HEK293 (cell line): ENCODE data around the gene DNAJB11.

ENCODE experiments used
- CTCF ChIA-PET: fragments of 350-600 bp; formaldehyde crosslinking; extraction: SDS; loops from one replicate; lab custom pipeline; 2021; ENCODE audit warnings: antibody characterized with exemption; lab: Yijun Ruan, JAX
- POLR2A ChIA-PET: fragments of 300-600 bp; formaldehyde crosslinking; extraction: SDS; loops from one replicate; lab custom pipeline; 2020; ENCODE audit warnings: antibody characterized with exemption, inconsistent platforms; lab: Yijun Ruan, JAX
- H3K27ac ChIP-seq: fragments of 200-500 bp; sonication (Bioruptor generic); 2 replicates; pipeline ENCODE4 v1.5.1; 2014; ENCODE audit warnings: low read depth, low read length, control low read depth, inconsistent platforms; ENCODE audit errors: extremely low read depth
- H3K36me3 ChIP-seq, 2 experiments: fragments of 200-500 bp in 1 of 2; sonication (Bioruptor generic) in 1 of 2; 1 replicate in 1 of 2; 2 replicates in 1 of 2; pipeline ENCODE4 v1.5.1; 2014 to 2017; ENCODE audit warnings: inconsistent platforms in 2 of 2, low read length in 2 of 2; ENCODE audit not compliant: control insufficient read depth in 2 of 2, insufficient read depth in 1 of 2
- H3K4me1 ChIP-seq: fragments of 200-500 bp; sonication (Bioruptor generic); 2 replicates; pipeline ENCODE4 v1.5.1; 2014; ENCODE audit warnings: mild to moderate bottlenecking, low read length, inconsistent platforms; ENCODE audit not compliant: control insufficient read depth, insufficient read depth
- H3K4me3 ChIP-seq: 2 replicates; pipeline ENCODE4 v1.5.1; 2011; ENCODE audit warnings: low read depth, mild to moderate bottlenecking, control low read depth, low read length, moderate library complexity
- H3K9me3 ChIP-seq: fragments of 200-500 bp; sonication (Bioruptor generic); 2 replicates; pipeline ENCODE4 v1.5.1; 2014; ENCODE audit warnings: low read depth, low read length, inconsistent platforms; ENCODE audit not compliant: control insufficient read depth, insufficient read depth
- ELK4 ChIP-seq: IDR thresholded peaks from 2 replicates; pipeline ENCODE4 v1.6.1; 2011; ENCODE audit warnings: mild to moderate bottlenecking, low read depth, low read length, borderline replicate concordance
- GFI1B ChIP-seq: fragments of 450-650 bp; formaldehyde crosslinking; IDR thresholded peaks from 2 replicates; pipeline ENCODE4 v1.5.1; 2016; ENCODE audit warnings: missing biosample characterization, missing genetic modification characterization
- KLF16 ChIP-seq: fragments of 450-650 bp; formaldehyde crosslinking; IDR thresholded peaks from 2 replicates; pipeline ENCODE4 v1.5.1; 2017; ENCODE audit warnings: missing biosample characterization, missing genetic modification characterization
- KLF7 ChIP-seq: fragments of 450-650 bp; formaldehyde crosslinking; IDR thresholded peaks from 2 replicates; pipeline ENCODE4 v1.5.1; 2016; ENCODE audit warnings: missing biosample characterization, missing genetic modification characterization, borderline replicate concordance
- KLF9 ChIP-seq: fragments of 450-650 bp; formaldehyde crosslinking; IDR thresholded peaks from 2 replicates; pipeline ENCODE4 v1.5.1; 2016; ENCODE audit warnings: missing biosample characterization, missing genetic modification characterization, low read depth
- MEIS1 ChIP-seq: sonication (generic); formaldehyde crosslinking; IDR thresholded peaks from 2 replicates; pipeline ENCODE4 v1.8.1; 2022; ENCODE audit warnings: missing genetic modification reagents, mild to moderate bottlenecking, borderline replicate concordance
- PRDM6 ChIP-seq: fragments of 450-650 bp; formaldehyde crosslinking; IDR thresholded peaks from 2 replicates; pipeline ENCODE4 v1.5.1; 2017; ENCODE audit warnings: missing biosample characterization, missing genetic modification characterization
- ZBTB11 ChIP-seq: fragments of 450-650 bp; formaldehyde crosslinking; conservative IDR thresholded peaks from 2 replicates; pipeline ENCODE4 v1.5.1; 2016; ENCODE audit warnings: low read depth, missing biosample characterization, missing genetic modification characterization
- ZNF121 ChIP-seq: fragments of 450-650 bp; formaldehyde crosslinking; IDR thresholded peaks from 2 replicates; pipeline ENCODE4 v1.5.1; 2016; ENCODE audit warnings: missing biosample characterization, missing genetic modification characterization
- ZNF239 ChIP-seq: fragments of 450-650 bp; formaldehyde crosslinking; IDR thresholded peaks from 2 replicates; pipeline ENCODE4 v1.5.1; 2016; ENCODE audit warnings: missing biosample characterization, missing genetic modification characterization
- ZNF274 ChIP-seq, 2 experiments: fragments of 200-500 bp in 1 of 2; fragments of 450-650 bp in 1 of 2; sonication (Bioruptor generic) in 1 of 2; formaldehyde crosslinking in 1 of 2; IDR thresholded peaks; 2 replicates each; pipeline versions ENCODE4 v1.5.1 to v1.6.1; 2014 to 2016; ENCODE audit warnings: borderline replicate concordance in 1 of 2, inconsistent platforms in 1 of 2, low read length in 1 of 2, missing biosample characterization in 1 of 2, missing genetic modification characterization in 1 of 2
- ZNF292 ChIP-seq: fragments of 450-650 bp; formaldehyde crosslinking; IDR thresholded peaks from 2 replicates; pipeline ENCODE4 v1.5.1; 2016; ENCODE audit warnings: low read depth, missing biosample characterization, missing genetic modification characterization, borderline replicate concordance
- ZNF366 ChIP-seq: fragments of 450-650 bp; formaldehyde crosslinking; conservative IDR thresholded peaks from 2 replicates; pipeline ENCODE4 v1.5.1; 2016; ENCODE audit warnings: missing biosample characterization, missing genetic modification characterization
- ZNF416 ChIP-seq: fragments of 450-650 bp; formaldehyde crosslinking; IDR thresholded peaks from 2 replicates; pipeline ENCODE4 v1.5.1; 2016; ENCODE audit warnings: missing biosample characterization, missing genetic modification characterization
- ZNF585B ChIP-seq: fragments of 450-650 bp; formaldehyde crosslinking; IDR thresholded peaks from 2 replicates; pipeline ENCODE4 v1.5.1; 2016; ENCODE audit warnings: missing biosample characterization, missing genetic modification characterization
- ZNF621 ChIP-seq: fragments of 450-650 bp; formaldehyde crosslinking; IDR thresholded peaks from 2 replicates; pipeline ENCODE4 v1.5.1; 2017; ENCODE audit warnings: missing biosample characterization, missing genetic modification characterization

Gene DNAJB11

GRCh38 chr3:186551387-186551786, 19.1 kb upstream of the DNAJB11 start (continued):
- no peak for TF ChIP-seq MEIS1 (CRISPR knock-in tag)

- Histone ChIP-seq H3K9me3 (no peaks in the 10 kb centered on the region), H3K4me1 (no peaks in the 10 kb centered on the region), H3K27ac (no peak overlapping the region), H3K4me3 (no peak overlapping the region), H3K36me3 (peaks cover 10 to 82% of the 10 kb centered on the region in 2 experiments; a peak in 2 of 3 replicates)
- POLR2A ChIA-PET, result no interaction called here
- TF ChIP-seq ZNF416 (no peak), ZNF366 (tag by site-specific recombination) (no peak)
- CTCF ChIA-PET, result interaction anchor here (0.7 to 1.0 kb wide), 2 partner anchors 10 to 13 kb away, joined by 3 read pairs; no protein-coding TSS in a partner anchor
These were observed 18.0 kb upstream of the DNAJB11 start for GRCh38 chr3:186552408-186553031.

GRCh38 chr3:186564586-186564985, 5.9 kb upstream of the DNAJB11 start:
- TF ChIP-seq PRDM6 (tag by site-specific recombination) (no peak), KLF7 (tag by site-specific recombination) (no peak), GFI1B (tag by site-specific recombination) (no peak), ZNF274 (IDR thresholded peaks at IDR 0.05; ENCODE audit: low read length) (no peak), ZNF274 (tag by site-specific recombination; IDR thresholded peaks at IDR 0.05; ENCODE audit: borderline replicate concordance) (no peak), ZNF366 (tag by site-specific recombination) (no peak), ZNF121 (tag by site-specific recombination) (no peak), ZNF585B (no peak), ZNF292 (tag by site-specific recombination) (no peak), KLF9 (tag by site-specific recombination) (no peak), KLF16 (tag by site-specific recombination) (no peak), ZBTB11 (tag by site-specific recombination) (no peak), ZNF621 (no peak), ELK4 (no peak), ZNF239 (tag by site-specific recombination) (no peak)
- Histone ChIP-seq H3K9me3 (no peaks in the 10 kb centered on the region), H3K36me3 (peaks cover 0 to 23% of the 10 kb centered on the region in 2 experiments; a peak in 1 of 3 replicates), H3K27ac (no peak overlapping the region), H3K4me1 (no peaks in the 10 kb centered on the region), H3K4me3 (no peak overlapping the region)
- CTCF ChIA-PET, result interaction anchor here (0.7 kb wide), 2 partner anchors 151 to 303 kb away, joined by 3 read pairs; no protein-coding TSS in a partner anchor
- POLR2A ChIA-PET, result no interaction called here
